OCI-LY1 (cell line): ENCODE measurements around the gene TASL.

Experiments used
- H2AFZ ChIP-seq: fragments of 200-600 bp; sonication (generic), shearing (Covaris generic); 2 replicates; pipeline ENCODE4 v1.6.0; 2014; ENCODE audit warnings: antibody characterized with exemption, mild to moderate bottlenecking, low read length
- H3F3A ChIP-seq: fragments of 200-600 bp; sonication (generic), shearing (Covaris generic); 2 replicates; pipeline ENCODE4 v1.6.0; 2014; ENCODE audit warnings: mild to moderate bottlenecking, antibody characterized with exemption, low read length, moderate library complexity; ENCODE audit not compliant: insufficient read depth
- H3K27ac ChIP-seq: fragments of 200-600 bp; sonication (generic); 2 replicates; pipeline ENCODE4 v1.5.1; 2014; ENCODE audit warnings: low read length, mixed run types, mild to moderate bottlenecking, low read depth; ENCODE audit not compliant: poor library complexity, severe bottlenecking
- H3K27me3 ChIP-seq: fragments of 200-600 bp; sonication (generic); 2 replicates; pipeline ENCODE4 v1.6.0; 2014; ENCODE audit warnings: antibody characterized with exemption, mild to moderate bottlenecking, low read length, moderate library complexity; ENCODE audit not compliant: insufficient read depth
- H3K36me3 ChIP-seq: fragments of 200-600 bp; sonication (generic); 2 replicates; pipeline ENCODE4 v1.6.1; 2014; ENCODE audit warnings: mild to moderate bottlenecking, antibody characterized with exemption, low read length, moderate library complexity, mixed read lengths; ENCODE audit not compliant: insufficient read depth
- H3K4me1 ChIP-seq: fragments of 200-600 bp; sonication (generic); 2 replicates; pipeline ENCODE4 v1.5.1; 2014; ENCODE audit warnings: mild to moderate bottlenecking, low read length, moderate library complexity; ENCODE audit not compliant: insufficient read depth, severe bottlenecking
- H3K4me2 ChIP-seq: fragments of 200-600 bp; sonication (generic), shearing (Covaris generic); 2 replicates; pipeline ENCODE4 v1.6.1; 2014; ENCODE audit warnings: low read length
- H3K4me3 ChIP-seq: fragments of 200-600 bp; sonication (generic); 2 replicates; pipeline ENCODE4 v1.5.1; 2014; ENCODE audit warnings: low read length, low read depth, mild to moderate bottlenecking, mixed read lengths; ENCODE audit not compliant: poor library complexity, severe bottlenecking
- H3K79me2 ChIP-seq: fragments of 200-600 bp; shearing (Covaris generic); 2 replicates; pipeline ENCODE4 v1.6.1; 2016; ENCODE audit warnings: mixed run types, low read length, mixed read lengths; ENCODE audit not compliant: insufficient read depth
- H3K9ac ChIP-seq: fragments of 200-600 bp; sonication (generic), shearing (Covaris generic); 2 replicates; pipeline ENCODE4 v1.6.1; 2014; ENCODE audit warnings: mild to moderate bottlenecking, low read length, mixed read lengths
- H3K9me2 ChIP-seq: fragments of 200-600 bp; sonication (generic), shearing (Covaris generic); 2 replicates; pipeline ENCODE4 v1.6.1; 2014; ENCODE audit warnings: low read depth, mild to moderate bottlenecking, low read length, mixed read lengths
- H3K9me3 ChIP-seq: fragments of 200-600 bp; shearing (Covaris generic); 2 replicates; pipeline ENCODE4 v1.6.1; 2014; ENCODE audit warnings: low read length, mixed read lengths
- H4K20me1 ChIP-seq: fragments of 200-600 bp; sonication (generic), shearing (Covaris generic); 2 replicates; pipeline ENCODE4 v1.6.0; 2016; ENCODE audit warnings: mild to moderate bottlenecking, low read length; ENCODE audit not compliant: insufficient read depth
- CTCF ChIP-seq: fragments of 200-600 bp; sonication (generic), shearing (Covaris generic); IDR thresholded peaks from 2 replicates; pipeline ENCODE4 v1.5.1; 2017; ENCODE audit warnings: mild to moderate bottlenecking, antibody characterized with exemption, low read length, moderate library complexity, mixed read lengths
- EZH2 ChIP-seq: fragments of 200-600 bp; sonication (generic), shearing (Covaris generic); IDR thresholded peaks from 2 replicates; pipeline ENCODE4 v1.8.0; 2017; ENCODE audit warnings: borderline replicate concordance, mixed run types, mild to moderate bottlenecking, antibody characterized with exemption, low read length, moderate library complexity, mixed read lengths

Gene TASL

GRCh38 chrX:30582664-30583063, 5.1 kb upstream of the TASL start:
- H4K20me1 ChIP-seq = no peaks in the 10 kb centered on the region
- H3K4me3 ChIP-seq = no peak overlapping the region
- TF ChIP-seq EZH2 = no peak
- no peak overlapping the region for H3K27ac ChIP-seq
- no peaks in the 10 kb centered on the region for H3K36me3 ChIP-seq
- H3K9ac ChIP-seq = no peak overlapping the region
- H3K9me2 ChIP-seq = no peaks in the 10 kb centered on the region
- H3K4me2 ChIP-seq = no peak overlapping the region
- no peaks in the 10 kb centered on the region for H3K27me3 ChIP-seq
- H3F3A ChIP-seq = no peaks in the 10 kb centered on the region
- no peaks in the 10 kb centered on the region for H3K9me3 ChIP-seq
- H3K79me2 ChIP-seq = no peaks in the 10 kb centered on the region
- peaks cover 14% of the 10 kb centered on the region for H3K4me1 ChIP-seq
- no peak overlapping the region for H2AFZ ChIP-seq

- H3K9me3 ChIP-seq = no peaks in the 10 kb centered on the region
- no peak overlapping the region for H2AFZ ChIP-seq
- H4K20me1 ChIP-seq = no peaks in the 10 kb centered on the region
- H3K9me2 ChIP-seq = no peaks in the 10 kb centered on the region
- H3K79me2 ChIP-seq = peaks cover 16% of the 10 kb centered on the region
- H3K36me3 ChIP-seq = peaks cover 6% of the 10 kb centered on the region
- no peak overlapping the region for H3K4me3 ChIP-seq
- H3K27me3 ChIP-seq = no peaks in the 10 kb centered on the region
- no peaks in the 10 kb centered on the region for H3F3A ChIP-seq
- H3K4me1 ChIP-seq = peaks cover 14% of the 10 kb centered on the region
- H3K4me2 ChIP-seq = no peak overlapping the region
- no peak overlapping the region for H3K9ac ChIP-seq
- TF ChIP-seq CTCF = no peak
- no peak for TF ChIP-seq EZH2
- H3K27ac ChIP-seq = no peak overlapping the region
These were observed 3.1 kb upstream of the TASL start for GRCh38 chrX:30580641-30581040.

GRCh38 chrX:30576881-30577280, 685 bp downstream of the TASL start:
- no peak for TF ChIP-seq EZH2
- TF ChIP-seq CTCF = no peak
- Histone ChIP-seq H3K4me3 (peak overlapping the region; percentile 81), H4K20me1 (no peaks in the 10 kb centered on the region), H3K27ac (peak overlapping the region; percentile 98), H3K79me2 (peaks cover 51% of the 10 kb centered on the region), H3K4me2 (peak overlapping the region; percentile 81), H3K9me2 (no peaks in the 10 kb centered on the region), H3K9me3 (no peaks in the 10 kb centered on the region), H3K27me3 (no peaks in the 10 kb centered on the region), H3K36me3 (peaks cover 35% of the 10 kb centered on the region), H3K9ac (peak overlapping the region; percentile 83), H2AFZ (no peak overlapping the region), H3F3A (no peaks in the 10 kb centered on the region), H3K4me1 (peaks cover 43% of the 10 kb centered on the region)

GRCh38 chrX:30573125-30573524, 4.4 kb downstream of the TASL start:
- Histone ChIP-seq H3F3A (no peaks in the 10 kb centered on the region), H2AFZ (no peak overlapping the region), H4K20me1 (no peaks in the 10 kb centered on the region), H3K36me3 (peaks cover 47% of the 10 kb centered on the region), H3K9me2 (no peaks in the 10 kb centered on the region), H3K9ac (peak overlapping the region; percentile 13; the same call in 1 of the 2 replicates), H3K4me2 (peak overlapping the region; percentile 69), H3K27me3 (no peaks in the 10 kb centered on the region), H3K9me3 (no peaks in the 10 kb centered on the region), H3K4me3 (peak overlapping the region; percentile 50), H3K27ac (no peak overlapping the region), H3K4me1 (peaks cover 50% of the 10 kb centered on the region), H3K79me2 (peaks cover 70% of the 10 kb centered on the region)
- TF ChIP-seq EZH2 (no peak), CTCF (no peak)
